NCI-H2171 treated with DMSO at 0.1 percent for 48 hours (cell line): ENCODE data around the gene RIPOR2.
A peak's percentile ranks its signal among the peaks of the same experiment; 100 is the strongest.
"Not testable (repeated sequence)": the region's sequence is repeated elsewhere in the genome, so short reads cannot be mapped to it uniquely, and the experiment has no call there.

ENCODE experiments used
- DNase-seq: peaks from one replicate; lab custom pipeline; 2025; lab: John Stamatoyannopoulos, UW

RIPOR2 gene

DNA sequence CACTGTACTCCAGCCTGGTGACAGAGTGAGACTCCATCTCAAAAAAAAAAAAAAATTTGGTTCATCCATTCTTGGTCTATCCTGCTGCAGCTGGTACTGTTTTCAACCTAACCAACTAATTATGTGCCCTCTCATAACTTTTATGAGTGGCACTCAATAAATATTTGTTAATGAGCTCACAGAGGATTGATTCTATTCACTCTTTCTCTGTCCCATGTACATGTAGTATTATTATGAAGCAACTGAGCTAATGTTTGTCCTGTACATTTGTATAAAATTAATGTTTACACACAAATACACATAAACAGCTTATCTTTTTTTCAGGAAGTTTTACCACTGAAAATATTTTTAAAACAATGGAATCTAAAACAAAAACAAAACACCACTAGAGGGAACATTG, 10.1 kb downstream of the RIPOR2 start:
- no peak for DNase-seq

DNA sequence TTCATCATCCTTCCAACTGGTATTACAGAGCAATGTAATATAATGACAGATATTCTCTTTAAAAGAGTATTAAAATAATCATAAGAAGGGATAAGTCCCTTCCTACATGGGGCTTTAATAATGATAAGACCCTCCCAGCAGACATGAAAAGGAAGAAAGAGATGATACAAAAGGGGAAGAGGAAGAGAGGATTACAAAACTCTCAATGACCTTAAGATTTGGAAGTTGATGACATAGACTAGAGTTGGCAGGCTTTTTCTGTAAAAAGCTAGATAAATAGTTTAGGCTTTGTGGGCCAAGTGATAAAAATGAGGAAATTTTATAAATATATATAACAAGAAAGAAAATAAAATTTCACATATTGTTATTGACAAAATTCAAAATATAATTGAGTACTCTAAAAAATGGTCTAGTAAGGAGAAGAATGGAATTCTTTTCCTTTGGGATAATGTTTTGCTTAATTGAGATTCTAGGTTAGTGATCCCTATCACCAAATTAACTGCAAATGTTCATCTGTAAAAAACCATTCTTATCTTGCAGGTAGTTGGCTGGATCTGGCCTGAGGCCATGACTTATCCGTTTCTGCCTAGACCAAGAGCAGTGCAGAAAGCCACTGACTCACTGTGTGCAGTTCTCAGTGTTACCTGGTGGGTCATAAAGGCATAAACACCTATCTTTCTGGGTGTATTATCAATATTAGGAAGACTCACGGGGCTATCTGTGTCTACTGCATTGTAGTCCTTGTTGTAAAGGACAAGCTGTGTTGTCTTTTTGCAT, 11.0 kb downstream of the RIPOR2 start:
- no peak for DNase-seq

DNA sequence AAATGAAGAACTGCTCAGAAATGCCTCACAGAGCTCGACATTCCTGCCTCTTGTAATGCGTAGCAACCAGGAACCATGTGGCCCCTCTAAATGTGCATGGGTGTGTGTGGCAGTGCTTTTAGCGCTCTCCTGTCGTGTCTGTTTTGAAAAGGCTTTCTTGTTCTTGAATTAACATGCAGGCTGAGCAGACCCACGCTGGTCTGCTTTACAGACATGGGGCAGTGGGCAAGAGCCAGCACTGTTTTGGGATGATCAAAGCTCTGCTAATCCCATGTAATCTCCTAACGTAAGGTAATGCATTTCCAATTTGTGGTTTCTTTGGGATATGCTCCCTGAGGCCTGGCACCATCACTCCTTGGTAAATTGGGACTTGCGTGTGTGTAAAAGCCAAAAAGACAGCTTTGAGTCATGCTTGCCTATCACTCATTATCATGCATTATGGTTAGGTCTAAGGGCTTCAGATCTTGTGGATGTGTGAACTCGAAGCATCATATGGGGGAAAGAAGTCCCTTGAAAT, 11.8 kb downstream of the RIPOR2 start:
- no peak for DNase-seq

DNA sequence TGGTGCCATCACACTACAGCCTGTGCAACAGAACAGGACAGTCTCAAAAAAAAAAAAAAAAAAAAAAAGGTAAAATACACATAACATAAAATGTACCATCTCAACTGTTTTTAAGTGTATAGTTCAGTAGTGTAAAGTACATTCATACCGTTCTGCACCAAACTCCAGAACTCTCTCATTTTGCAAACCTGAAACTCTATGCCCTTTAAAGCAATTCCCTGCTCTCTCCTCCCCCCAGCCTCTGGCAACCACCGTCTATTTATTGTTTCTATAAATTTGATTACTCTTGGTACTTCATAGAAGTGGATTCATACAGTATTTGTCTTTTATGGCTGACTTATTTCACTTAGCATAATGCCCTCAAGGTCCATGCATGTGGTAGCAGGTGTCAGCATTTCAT, 12.9 kb downstream of the RIPOR2 start:
- DNase-seq, result no peak

DNA sequence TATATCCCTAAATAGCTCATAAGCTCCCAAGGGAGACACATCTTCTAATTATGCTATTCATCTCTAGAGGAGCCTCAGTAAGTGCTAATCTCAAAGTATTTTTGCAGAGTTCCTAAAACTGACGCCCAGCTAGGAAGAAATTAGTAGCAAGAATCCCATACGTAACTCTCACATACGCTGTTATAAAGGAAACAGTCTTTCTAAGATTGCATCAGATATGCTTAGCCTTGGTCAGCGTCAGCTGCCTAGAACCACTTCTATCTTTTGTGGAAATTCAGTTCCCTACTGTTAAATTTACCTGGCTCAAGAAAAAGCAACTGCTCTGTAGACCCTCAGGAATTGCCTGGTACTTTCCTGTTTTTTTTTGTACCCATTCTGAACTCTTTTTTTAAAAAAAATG, 13.6 kb downstream of the RIPOR2 start:
- DNase-seq, result no peak

DNA sequence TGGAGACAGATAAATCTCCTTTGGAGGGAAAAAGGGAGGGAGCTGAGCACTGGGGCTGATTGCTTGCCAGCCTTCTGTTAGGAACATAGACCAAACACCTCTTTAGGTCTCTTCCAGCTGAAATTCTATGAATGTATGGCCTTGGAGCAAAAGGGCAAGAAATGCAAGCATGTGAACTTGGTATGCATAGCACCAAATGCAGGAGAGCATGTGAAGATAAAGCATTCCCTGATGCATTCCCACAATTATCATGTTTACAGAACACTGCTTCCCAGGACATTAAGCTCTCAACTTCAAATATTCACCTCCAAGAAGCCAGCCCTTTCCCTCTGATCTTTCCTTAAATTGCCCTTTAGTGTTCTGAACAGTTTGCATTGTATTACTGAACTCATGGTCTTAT, 15.6 kb downstream of the RIPOR2 start:
- no peak for DNase-seq

DNA sequence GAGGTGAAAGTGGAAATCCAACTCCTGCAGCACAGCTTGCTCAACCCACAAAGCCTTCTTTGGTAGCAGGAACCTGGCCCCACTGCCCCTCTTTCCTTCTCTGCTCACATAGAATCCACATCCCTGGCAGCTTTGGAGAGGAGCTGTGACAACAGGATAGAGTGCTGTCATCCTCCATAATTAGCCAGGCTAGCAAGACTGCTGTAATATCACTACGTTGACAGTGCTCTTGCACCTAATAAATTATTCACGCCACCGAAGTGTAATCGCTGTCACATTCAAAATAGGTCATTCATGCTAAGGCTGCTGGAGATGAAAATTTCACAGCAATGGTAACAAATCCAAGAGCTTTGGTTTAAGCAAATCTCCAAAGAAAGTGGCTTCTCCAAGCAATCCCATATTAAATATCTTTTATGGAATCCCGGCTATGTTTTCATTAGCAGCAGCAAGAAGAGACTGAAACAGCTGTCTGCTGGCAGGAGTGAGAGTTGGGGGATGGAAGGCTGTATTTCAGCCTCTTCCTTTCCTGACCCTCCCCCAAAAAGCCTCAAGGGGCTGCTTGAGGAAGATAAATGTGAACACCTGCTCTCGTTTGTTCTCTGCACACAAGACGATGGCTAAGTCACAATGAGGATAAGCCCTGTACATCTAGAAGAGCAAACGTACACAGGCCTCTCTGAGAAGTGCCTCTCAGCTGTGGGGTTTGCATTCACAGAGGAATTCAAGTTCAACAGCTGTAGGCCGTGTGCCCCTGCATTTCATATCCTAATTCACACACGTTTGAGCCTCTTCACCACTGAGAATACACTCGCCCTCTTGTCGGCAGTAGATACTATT, 16.5 kb downstream of the RIPOR2 start:
- peak; percentile 93 for DNase-seq

DNA sequence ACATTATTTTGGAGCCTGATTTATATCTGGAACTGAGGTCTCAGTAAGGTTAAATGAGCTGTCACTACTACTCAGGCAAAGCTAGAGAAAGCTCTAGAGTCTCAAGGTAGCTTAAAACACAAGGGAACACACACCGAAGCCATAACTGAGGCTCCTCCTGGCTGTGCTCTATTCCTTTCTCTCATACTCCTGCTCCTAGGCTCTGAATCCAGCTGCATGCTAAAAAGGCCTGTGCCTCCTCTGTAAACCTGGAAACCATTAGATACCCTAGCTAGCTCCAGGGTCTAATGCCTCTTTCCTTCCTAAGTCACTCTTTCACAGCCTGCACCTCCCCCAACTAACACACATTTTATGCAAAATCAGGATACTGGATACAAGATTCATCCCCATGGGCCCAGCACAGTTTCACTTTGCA, 17.1 kb downstream of the RIPOR2 start:
- no peak for DNase-seq

DNA sequence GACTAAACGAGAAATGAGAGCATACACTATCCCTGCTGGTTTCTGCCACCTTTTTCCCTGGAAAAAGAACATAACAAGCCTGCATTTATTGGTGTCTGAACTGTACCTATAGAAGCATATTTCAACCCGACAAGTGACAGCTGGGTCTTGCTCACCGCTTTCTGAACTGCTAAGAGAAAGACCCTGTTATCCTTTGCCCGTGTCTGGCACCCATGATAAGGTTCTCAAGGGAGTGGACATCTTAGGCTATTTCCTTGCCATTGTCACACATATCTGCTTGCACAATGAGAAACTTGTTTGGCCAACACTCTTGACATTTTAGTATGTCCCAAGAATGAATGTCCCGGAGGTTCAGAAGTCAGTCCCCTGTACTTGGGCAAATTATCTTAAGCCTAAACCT, 19.3 kb downstream of the RIPOR2 start:
- DNase-seq, result no peak

DNA sequence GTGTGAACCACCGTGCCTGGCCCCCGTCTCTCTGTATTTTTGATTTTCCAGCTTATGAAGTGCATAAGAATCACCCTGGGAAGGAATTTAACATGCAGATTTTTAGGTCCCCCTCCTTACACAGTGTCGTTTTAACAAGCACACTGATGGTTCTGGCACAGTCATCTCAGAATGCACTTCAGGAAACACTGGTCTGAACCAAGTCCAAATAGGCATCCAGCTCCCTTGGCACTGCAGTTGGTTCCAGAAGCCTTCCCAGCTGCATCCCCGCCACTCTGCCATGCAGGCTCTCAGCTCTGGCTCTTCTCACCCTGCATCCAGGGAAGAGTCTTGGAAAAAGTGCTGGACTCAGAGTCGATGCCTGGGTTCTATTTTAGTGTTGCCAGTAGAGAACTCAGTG, 20.1 kb downstream of the RIPOR2 start:
- no peak for DNase-seq

DNA sequence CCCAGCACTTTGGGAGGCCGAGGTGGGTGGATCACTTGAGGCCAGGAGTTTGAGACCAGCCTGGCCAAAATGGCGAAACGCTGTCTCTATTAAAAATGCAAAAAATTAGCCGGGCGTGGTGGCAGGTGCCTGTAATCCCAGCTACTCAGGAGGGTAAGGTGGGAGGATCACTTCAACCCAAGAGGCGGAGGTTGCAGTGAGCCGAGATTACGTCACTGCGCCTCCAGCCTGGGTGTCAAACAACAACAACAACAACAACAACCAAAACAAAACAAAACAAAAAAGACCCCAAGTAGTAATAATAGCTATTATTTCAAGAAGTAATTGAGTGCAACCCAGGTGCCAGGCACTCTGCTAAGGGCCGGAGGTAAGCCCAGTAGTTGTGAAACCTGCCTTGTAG, 21.7 kb downstream of the RIPOR2 start:
- DNase-seq, result not testable (repeated sequence)

DNA sequence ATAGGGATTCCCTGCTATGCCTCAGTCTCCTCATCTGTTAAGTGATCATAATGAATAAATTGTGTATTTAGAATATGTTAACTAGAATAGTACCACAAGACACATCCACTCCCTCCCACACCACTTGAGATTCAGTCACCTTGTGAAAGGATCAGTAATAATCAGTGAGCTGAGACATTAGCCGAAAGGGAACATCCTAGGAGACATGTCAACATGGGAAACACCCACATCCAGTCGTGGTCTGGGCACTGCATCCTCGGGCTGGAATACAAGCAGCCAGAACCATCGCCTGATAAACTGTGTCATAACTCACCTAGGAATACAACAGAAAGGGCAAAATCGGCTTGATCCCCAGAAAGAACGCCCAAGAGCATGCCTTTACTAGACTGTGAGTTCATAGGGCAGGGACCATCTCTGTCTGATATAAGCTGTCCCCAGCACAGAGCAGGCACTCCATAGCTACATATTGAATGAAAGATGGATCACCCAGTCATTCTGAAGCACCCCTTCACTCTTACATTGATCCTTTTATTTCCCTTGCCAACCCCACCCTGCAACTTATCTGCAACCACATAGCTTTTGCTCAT, 23.9 kb downstream of the RIPOR2 start:
- no peak for DNase-seq

DNA sequence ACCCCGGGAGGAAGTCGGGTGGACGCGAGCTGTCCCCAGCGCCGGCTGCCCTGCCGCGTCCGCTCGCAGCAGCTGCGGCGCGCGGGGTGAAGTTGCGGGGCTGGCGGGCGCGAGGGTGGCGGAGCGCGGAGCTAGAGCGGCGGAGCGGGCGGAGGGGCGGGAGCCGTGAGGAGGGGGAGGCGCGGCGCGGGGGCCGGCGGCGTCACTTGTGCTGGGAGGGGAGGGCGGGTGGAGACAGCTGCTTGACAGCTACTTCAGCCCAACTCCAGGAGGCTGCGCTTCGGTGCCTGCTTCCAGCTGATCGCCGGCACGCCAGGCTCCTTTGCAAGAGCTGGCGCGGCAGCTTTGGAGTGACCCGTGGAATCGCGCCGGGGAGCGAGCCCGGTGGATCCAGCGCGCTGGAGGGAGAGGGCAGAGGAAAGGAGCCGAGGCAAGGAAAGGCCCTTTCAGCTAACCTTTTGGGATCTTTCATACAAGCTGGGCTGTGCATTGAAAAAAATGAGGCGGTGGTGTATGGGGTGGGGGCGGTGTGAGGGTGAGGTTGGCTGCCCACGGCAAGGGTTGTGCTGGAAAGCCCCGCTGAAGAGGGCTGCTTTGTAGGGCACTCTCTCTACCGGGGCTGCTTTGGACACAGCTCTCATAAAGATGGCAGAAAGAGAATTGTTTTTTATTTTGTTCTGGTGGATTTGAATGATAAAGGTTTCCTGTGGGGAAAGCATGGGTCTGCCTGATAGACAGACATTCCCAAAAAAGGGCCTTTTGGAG, 24.6 kb downstream of the RIPOR2 start:
- peak; percentile 73 for DNase-seq

DNA sequence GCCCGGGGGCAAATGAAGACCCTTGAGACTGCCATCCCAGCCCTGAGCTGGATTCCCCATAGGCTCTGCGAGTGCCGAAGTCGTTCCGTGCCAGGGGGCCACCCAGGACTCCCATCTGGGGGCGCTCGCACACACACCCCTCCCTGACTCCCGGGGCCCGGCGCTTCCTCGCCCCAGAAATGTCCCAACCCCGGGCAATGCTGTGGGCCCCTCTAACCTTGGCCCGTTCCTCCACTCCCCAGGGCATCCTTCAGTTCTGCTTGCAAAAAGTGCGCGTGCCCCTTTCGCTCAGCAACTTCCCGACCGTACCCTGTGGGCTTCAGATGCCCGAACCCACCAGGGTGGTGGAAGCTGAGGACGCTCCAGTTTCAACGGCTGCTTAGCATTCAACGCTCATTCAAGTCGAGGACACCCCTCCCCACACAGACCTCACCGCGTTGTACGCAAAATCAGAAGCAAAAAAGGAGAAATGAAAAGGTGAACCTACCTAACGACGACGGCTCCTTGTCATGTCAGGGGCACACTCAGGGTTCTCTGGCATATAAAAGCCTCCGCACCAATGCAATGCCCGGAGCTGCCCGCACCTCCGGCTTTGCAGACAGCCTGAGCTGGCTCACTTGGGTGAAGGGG, 25.3 kb downstream of the RIPOR2 start:
- DNase-seq, result peak; percentile 49

DNA sequence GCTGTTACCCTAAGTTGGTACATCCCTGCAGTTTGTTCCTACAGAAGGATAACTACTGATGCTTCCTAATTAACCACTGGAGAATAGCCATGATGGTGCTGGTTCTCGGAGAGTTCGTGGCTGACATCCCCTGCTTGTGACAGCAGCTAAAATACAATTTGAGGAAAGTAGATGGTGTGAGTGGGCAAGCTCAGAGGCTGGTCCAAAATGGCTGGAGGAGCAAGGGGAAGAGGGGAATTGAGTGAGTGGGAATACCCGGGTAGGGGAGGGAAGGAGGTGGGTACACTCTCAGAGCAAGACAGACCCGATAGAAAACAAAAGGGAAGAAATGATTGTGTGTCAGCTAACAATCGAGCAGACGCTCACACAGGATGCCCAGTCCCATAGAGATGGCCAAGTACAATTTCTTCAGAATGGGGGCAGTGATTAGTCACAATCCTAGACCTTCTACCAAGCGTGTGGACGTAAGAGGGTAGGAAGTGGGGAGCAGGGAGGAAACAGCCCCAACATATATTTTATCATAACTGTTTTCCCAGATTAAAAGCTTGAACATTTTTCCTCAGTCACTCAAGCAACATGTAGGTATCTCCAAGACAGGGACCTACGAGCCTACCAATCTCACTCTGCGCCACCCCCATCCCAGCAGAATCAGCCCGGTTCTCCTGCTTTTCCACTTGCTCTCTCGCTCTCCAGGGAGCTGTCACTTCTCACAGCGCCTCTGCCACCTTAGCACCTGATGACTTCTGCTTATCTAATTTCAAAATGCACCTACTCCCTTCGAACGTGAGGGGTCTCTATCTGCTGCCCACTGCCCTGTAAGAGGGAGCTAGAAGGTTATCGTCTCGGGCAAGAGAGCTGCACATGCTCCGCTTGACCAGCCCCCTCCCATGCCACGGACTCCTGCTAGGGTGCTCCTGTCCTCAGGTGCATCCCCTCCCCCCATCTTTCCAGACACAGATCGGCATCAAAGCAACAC, 26.2 kb downstream of the RIPOR2 start:
- DNase-seq, result peak; percentile 11

DNA sequence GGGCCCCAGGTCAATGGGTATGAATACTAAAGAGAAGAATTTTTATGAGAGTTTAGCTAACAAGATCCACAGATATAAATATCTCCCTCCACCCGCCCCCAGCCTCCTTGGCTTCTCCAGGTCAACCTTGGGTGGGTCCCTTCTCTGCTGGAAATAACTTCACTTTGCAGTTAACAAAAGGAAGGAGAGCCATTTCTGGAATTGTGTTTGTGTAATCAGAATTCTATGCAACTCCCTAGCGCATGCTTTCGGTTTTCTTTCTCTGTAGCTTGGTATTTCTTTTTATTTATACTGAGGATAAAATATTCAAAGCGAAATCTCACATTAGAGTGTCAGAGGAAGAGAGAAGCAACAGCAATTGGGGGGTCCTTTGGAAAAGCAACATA, 27.1 kb downstream of the RIPOR2 start:
- no peak for DNase-seq

DNA sequence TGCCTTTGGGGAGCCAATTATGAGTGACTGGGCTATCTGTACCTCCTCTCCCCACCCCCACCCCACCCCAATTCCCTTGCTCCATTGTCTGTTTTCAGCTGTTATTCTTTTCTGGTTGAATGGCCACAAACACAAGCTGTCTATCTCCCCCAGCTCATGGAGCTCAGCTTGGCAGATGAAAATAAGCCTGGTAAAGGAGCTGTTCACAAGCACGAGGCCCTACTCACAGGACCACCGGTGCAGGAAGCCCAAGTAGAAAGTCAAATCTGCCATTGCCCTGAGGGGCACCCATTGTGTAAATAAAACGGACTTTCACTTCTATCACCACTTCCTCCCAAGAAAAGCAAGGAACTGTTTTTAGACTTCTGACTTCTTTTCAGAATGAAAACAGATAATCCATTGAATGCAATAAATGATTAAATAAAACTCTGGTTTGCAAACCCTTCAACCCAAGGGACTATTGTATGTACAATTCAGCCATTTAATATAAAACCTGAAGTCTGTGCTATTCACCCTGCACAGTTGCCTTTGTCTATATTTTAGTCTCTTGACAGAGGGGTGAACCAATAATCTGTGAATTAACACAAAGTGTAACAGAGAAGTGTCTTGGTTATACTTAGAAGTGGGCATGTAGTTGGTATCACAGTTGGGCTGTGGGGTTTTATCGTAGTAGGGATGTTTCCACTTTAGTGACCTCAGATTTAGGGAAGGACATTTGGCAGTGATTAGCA, 27.7 kb downstream of the RIPOR2 start:
- DNase-seq, result peak; percentile 46

DNA sequence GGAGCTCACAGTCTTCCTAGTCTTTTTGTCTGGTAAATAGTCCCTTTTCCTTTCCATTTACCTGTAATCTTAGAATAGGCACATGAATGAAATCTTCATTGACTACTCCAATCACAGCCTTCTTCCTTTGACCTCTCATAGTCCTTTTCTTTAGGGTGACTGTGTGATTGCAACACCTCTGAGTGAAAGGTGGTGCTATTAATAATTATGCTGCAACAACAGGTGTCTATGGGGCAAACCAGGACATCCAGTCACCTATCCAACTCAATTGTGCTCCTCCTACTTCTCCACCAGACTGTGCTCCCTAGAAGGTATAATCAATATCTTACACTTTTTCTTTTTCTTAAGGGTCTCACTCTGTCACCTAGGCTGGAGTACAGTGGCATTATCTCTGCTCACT, 29.4 kb downstream of the RIPOR2 start:
- DNase-seq, result no peak

DNA sequence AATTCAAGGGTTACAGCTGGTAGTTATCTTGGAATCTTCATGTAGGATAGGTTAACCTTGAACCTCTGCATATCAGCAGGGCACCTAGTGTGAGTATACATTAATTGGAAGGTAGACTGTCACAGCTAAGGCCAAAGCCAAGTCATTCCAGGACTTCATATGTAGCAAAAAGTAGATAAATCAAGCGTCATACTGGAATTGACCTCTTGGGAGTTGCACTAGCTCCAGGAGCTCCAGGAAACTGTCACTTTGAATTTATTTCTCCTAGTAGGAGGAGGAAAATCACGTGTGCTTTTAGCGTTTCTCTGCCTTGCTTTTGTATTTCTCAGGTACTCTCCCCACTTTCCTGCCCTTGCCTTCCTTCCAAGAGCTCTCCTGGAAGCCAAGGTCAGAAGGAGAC, 30.3 kb downstream of the RIPOR2 start:
- DNase-seq, result no peak

DNA sequence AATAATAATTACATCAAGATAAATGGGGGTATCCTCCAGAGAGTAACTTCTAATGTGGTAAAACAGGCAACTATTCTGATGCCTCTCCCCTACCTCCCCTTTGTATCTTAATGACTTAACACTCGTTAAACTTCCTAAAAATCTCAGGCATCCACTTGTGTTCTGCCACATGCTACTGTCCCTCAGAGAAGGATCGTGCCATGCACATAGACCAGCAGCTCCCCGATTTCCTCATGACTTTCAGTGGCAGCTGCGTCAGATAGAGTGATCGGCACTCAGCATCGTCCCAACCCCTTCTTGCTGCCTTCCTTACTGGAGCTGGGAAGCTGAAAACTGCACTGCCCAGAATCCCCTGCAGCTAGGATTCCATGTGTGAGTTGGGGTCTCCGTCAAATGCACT, 32.1 kb downstream of the RIPOR2 start:
- DNase-seq, result no peak
